OCI-LY1 (cell line): ENCODE results near the gene FTSJ3.

Experiments used
- EZH2 ChIP-seq: fragments of 200-600 bp; sonication (generic), shearing (Covaris generic); IDR thresholded peaks from 2 replicates; pipeline ENCODE4 v1.8.0; 2017; ENCODE audit warnings: borderline replicate concordance, mixed run types, mild to moderate bottlenecking, antibody characterized with exemption, low read length, moderate library complexity, mixed read lengths
- TF ChIP-seq, protein P1 (sequence below): fragments of 200-600 bp; sonication (generic), shearing (Covaris generic); IDR thresholded peaks from 2 replicates; pipeline ENCODE4 v1.5.1; 2017; ENCODE audit warnings: mild to moderate bottlenecking, antibody characterized with exemption, low read length, moderate library complexity, mixed read lengths

DNA sequence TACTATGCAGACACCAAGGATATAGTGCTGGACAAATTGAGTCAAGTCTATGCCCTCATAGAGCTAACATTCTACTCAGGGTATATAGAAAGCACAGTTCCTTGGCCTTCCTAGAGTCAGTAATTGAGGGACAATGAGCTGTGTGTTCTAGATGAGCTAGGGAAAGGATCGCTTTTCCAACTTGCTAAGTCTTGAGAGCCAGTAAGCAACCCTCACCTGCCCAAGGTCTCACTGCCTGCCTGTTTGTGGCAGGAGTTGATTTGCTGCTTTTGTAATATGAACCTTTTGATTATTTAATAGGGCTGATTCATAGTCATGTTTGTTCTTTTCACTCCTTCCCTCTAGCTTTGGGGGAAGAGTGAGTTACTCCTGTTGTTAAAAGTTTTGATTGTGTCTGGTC, 47.0 kb downstream of the FTSJ3 start:
- TF ChIP-seq, protein P1, sequence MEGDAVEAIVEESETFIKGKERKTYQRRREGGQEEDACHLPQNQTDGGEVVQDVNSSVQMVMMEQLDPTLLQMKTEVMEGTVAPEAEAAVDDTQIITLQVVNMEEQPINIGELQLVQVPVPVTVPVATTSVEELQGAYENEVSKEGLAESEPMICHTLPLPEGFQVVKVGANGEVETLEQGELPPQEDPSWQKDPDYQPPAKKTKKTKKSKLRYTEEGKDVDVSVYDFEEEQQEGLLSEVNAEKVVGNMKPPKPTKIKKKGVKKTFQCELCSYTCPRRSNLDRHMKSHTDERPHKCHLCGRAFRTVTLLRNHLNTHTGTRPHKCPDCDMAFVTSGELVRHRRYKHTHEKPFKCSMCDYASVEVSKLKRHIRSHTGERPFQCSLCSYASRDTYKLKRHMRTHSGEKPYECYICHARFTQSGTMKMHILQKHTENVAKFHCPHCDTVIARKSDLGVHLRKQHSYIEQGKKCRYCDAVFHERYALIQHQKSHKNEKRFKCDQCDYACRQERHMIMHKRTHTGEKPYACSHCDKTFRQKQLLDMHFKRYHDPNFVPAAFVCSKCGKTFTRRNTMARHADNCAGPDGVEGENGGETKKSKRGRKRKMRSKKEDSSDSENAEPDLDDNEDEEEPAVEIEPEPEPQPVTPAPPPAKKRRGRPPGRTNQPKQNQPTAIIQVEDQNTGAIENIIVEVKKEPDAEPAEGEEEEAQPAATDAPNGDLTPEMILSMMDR: no peak
- TF ChIP-seq EZH2: no peak
